Smooth muscle cell (in vitro differentiated cells): Measurements from ENCODE around the gene ZNF441. TPM values are rescaled to one million over a fixed set of nuclear protein-coding genes. Genes with fewer than 3 reads are reported as not detected.

Experiments
- DNase-seq: peaks from one replicate; lab custom pipeline; 2025; ENCODE audit not compliant: unreplicated experiment; lab: John Stamatoyannopoulos, UW
- H2AFZ ChIP-seq: fragments of 200-600 bp; sonication (generic); 2 replicates; pipeline ENCODE4 v1.6.0; 2016; ENCODE audit warnings: antibody characterized with exemption, low read depth, mild to moderate bottlenecking
- H3F3A ChIP-seq: fragments of 200-600 bp; sonication (generic); 2 replicates; pipeline ENCODE4 v1.6.0; 2017; ENCODE audit warnings: antibody characterized with exemption, low read depth
- H3K27ac ChIP-seq: fragments of 200-600 bp; sonication (generic); 2 replicates; pipeline ENCODE4 v1.5.1; 2016; ENCODE audit warnings: low read depth, mild to moderate bottlenecking
- H3K27me3 ChIP-seq: fragments of 200-600 bp; sonication (generic); 2 replicates; pipeline ENCODE4 v1.6.1; 2016; ENCODE audit warnings: low read depth, mild to moderate bottlenecking
- H3K36me3 ChIP-seq: fragments of 200-600 bp; sonication (generic); 2 replicates; pipeline ENCODE4 v1.5.1; 2016; ENCODE audit warnings: low read depth
- H3K4me1 ChIP-seq: fragments of 200-600 bp; sonication (generic); 2 replicates; pipeline ENCODE4 v1.5.1; 2016; ENCODE audit warnings: low read depth
- H3K4me2 ChIP-seq: fragments of 200-600 bp; sonication (generic); 2 replicates; pipeline ENCODE4 v1.6.0; 2016; ENCODE audit warnings: mild to moderate bottlenecking
- H3K4me3 ChIP-seq: fragments of 200-600 bp; sonication (generic); 2 replicates; pipeline ENCODE4 v1.5.1; 2016; ENCODE audit warnings: mild to moderate bottlenecking
- H3K79me2 ChIP-seq: fragments of 200-600 bp; sonication (generic); 2 replicates; pipeline ENCODE4 v1.6.0; 2016; ENCODE audit warnings: low read depth, mild to moderate bottlenecking
- H3K9ac ChIP-seq: fragments of 200-600 bp; sonication (generic); 2 replicates; pipeline ENCODE4 v1.6.0; 2016; ENCODE audit warnings: low read depth
- H3K9me3 ChIP-seq: fragments of 200-600 bp; sonication (generic); replicated peaks from 2 replicates; pipeline ENCODE4 v1.5.1; 2016; ENCODE audit warnings: low read depth
- H4K20me1 ChIP-seq: fragments of 200-600 bp; sonication (generic); 2 replicates; pipeline ENCODE4 v1.6.0; 2016; ENCODE audit warnings: low read depth
- WGBS: methylation state at CpG from one replicate; pipeline ENCODE4 v1.1.7; 2016; ENCODE audit warnings: low lambda C conversion rate; 5-methylcytosine and 5-hydroxymethylcytosine counted together
- polyA plus RNA-seq: library from polyadenylated mRNA; unstranded; fragments of >200 nt; fragmentation: Nextera tagmentation; extraction: Ambion mirVana; gene quantifications from 2 replicates; pipeline ENCODE4 v1.2.1, GENCODE V29; 2016
- total RNA-seq: library from RNA; depleted of rRNA; stranded (reverse); fragments of >200 nt; gene quantifications from 2 replicates; pipeline ENCODE4 v1.2.3, GENCODE V29; 2014
- TF ChIP-seq, protein P1 (sequence below): fragments of 200-600 bp; sonication (generic); IDR thresholded peaks from 2 replicates; pipeline ENCODE4 v1.5.1; 2017; ENCODE audit warnings: borderline replicate concordance, mild to moderate bottlenecking, antibody characterized with exemption; ENCODE audit not compliant: insufficient read depth, poor library complexity, severe bottlenecking

ZNF441 gene
- total and polyA plus RNA-seq, 2 experiments from 2014 or later: 2.7 to 9.3 TPM

DNA sequence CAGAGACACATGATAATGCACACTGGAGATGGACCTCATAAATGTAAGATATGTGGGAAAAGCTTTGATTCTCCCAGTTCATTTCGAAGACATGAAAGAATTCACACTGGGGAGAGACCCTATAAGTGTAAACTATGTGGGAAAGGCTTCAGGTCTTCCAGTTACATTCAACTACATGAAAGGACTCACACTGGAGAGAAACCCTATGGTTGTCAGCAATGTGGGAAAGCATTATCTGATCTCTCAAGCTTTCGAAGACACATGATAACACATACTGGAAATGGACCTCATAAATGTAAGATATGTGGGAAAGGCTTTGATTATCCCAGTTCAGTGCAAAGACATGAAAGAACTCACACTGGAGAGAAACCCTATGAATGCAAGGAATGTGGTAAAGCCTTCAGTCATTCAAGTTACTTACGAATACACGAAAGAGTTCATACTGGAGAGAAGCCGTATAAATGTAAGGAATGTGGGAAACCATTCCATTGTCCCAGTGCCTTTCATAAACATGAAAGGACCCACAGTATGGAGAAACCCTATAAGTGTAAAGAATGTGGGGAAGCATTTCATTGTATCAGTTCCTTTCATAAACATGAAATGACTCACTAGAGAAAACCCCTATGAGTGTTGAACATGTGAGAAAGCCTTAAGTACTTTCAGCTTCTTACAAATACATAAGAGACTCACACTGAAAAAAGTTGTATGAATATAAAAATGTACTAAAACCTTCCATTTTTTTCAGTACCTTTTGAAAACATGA, 14.7 kb downstream of the ZNF441 start:
- no peaks in the 10 kb centered on the region for H4K20me1 ChIP-seq
- no peak overlapping the region for H3K9ac ChIP-seq
- H3F3A ChIP-seq: no peaks in the 10 kb centered on the region
- H3K27me3 ChIP-seq: no peaks in the 10 kb centered on the region
- no peaks in the 10 kb centered on the region for H3K4me1 ChIP-seq
- peaks cover 65% of the 10 kb centered on the region for H3K36me3 ChIP-seq
- H3K4me2 ChIP-seq: no peak overlapping the region
- H3K27ac ChIP-seq: no peak overlapping the region
- WGBS: 96% methylated on average over 5 of the region's 5 CpGs
- no peak for DNase-seq
- H3K9me3 ChIP-seq: peaks cover 54% of the 10 kb centered on the region
- peak overlapping the region; percentile 22 for H3K4me3 ChIP-seq
- H2AFZ ChIP-seq: no peak overlapping the region
- no peaks in the 10 kb centered on the region for H3K79me2 ChIP-seq
- TF ChIP-seq, protein P1, sequence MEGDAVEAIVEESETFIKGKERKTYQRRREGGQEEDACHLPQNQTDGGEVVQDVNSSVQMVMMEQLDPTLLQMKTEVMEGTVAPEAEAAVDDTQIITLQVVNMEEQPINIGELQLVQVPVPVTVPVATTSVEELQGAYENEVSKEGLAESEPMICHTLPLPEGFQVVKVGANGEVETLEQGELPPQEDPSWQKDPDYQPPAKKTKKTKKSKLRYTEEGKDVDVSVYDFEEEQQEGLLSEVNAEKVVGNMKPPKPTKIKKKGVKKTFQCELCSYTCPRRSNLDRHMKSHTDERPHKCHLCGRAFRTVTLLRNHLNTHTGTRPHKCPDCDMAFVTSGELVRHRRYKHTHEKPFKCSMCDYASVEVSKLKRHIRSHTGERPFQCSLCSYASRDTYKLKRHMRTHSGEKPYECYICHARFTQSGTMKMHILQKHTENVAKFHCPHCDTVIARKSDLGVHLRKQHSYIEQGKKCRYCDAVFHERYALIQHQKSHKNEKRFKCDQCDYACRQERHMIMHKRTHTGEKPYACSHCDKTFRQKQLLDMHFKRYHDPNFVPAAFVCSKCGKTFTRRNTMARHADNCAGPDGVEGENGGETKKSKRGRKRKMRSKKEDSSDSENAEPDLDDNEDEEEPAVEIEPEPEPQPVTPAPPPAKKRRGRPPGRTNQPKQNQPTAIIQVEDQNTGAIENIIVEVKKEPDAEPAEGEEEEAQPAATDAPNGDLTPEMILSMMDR: no peak

- Histone ChIP-seq H3K4me1 (no peaks in the 10 kb centered on the region), H3K9ac (no peak overlapping the region), H2AFZ (no peak overlapping the region), H3K27ac (no peak overlapping the region), H3K36me3 (peaks cover 47% of the 10 kb centered on the region), H3F3A (no peaks in the 10 kb centered on the region), H3K79me2 (no peaks in the 10 kb centered on the region), H3K4me2 (no peak overlapping the region), H4K20me1 (no peaks in the 10 kb centered on the region), H3K4me3 (no peak overlapping the region), H3K27me3 (no peaks in the 10 kb centered on the region), H3K9me3 (peaks cover 54% of the 10 kb centered on the region)
- WGBS: 94% methylated on average over 1 of the region's 1 CpG
- TF ChIP-seq, protein P1: no peak
- no peak for DNase-seq
Measured at GRCh38 chr19:11783767-11784166, 17.0 kb downstream of the ZNF441 start.

DNA sequence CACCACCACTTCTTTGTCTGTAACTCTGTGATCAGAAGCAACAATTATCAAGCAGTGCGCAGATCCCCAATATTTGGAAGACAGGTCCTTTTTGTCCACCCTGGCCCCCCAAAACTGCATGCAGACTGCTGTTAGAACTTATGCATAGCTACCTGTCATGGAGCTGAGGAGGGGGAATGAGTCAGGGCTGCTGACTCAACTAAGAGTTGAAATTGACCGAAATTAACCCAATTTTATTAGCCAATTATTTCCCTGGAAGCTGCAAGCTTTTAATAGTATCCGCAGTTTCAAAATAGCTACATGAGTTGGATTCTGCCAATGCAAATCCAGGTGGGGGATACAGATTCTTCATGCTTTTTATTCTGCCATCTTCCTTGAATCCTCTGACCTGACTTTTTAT, 17.6 kb downstream of the ZNF441 start:
- H3K4me1 ChIP-seq: no peaks in the 10 kb centered on the region
- no peak overlapping the region for H3K27ac ChIP-seq
- no peaks in the 10 kb centered on the region for H4K20me1 ChIP-seq
- no peak overlapping the region for H3K4me2 ChIP-seq
- H3K79me2 ChIP-seq: no peaks in the 10 kb centered on the region
- 95% methylated on average over 3 of the region's 3 CpGs for WGBS
- no peak overlapping the region for H2AFZ ChIP-seq
- peaks cover 51% of the 10 kb centered on the region for H3K9me3 ChIP-seq
- TF ChIP-seq, protein P1: no peak
- no peak overlapping the region for H3K4me3 ChIP-seq
- no peak for DNase-seq
- peaks cover 41% of the 10 kb centered on the region for H3K36me3 ChIP-seq
- no peak overlapping the region for H3K9ac ChIP-seq
- no peaks in the 10 kb centered on the region for H3F3A ChIP-seq
- no peaks in the 10 kb centered on the region for H3K27me3 ChIP-seq

DNA sequence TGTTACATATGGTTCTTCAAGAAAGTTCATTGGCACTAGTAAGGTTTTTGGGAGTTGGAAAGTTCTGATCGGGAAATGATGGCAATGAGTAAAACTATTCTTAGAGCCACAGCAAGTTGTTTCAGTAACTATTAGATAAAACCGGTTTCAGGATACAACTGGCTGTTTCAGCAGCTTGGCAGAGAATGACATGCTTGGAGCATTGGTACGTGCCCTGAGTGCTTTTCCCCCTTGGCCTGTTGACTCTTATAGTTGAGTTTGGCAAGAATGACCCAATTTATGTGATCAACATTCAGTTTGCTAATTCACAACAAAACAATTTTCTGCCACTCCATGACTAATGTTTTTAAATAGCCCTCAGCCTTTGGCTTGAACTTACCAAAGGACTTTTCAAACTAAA, 20.7 kb downstream of the ZNF441 start:
- Histone ChIP-seq H4K20me1 (no peaks in the 10 kb centered on the region), H3K9ac (no peak overlapping the region), H3K4me2 (no peak overlapping the region), H3K36me3 (peaks cover 9% of the 10 kb centered on the region), H3K9me3 (peaks cover 21% of the 10 kb centered on the region), H3K27ac (no peak overlapping the region), H3K4me1 (no peaks in the 10 kb centered on the region), H3K4me3 (no peak overlapping the region), H3F3A (no peaks in the 10 kb centered on the region), H3K79me2 (no peaks in the 10 kb centered on the region), H3K27me3 (no peaks in the 10 kb centered on the region), H2AFZ (no peak overlapping the region)
- TF ChIP-seq, protein P1: no peak
- 78% methylated on average over 3 of the region's 3 CpGs for WGBS
- DNase-seq: no peak
